NCI-H345 treated with DMSO at 0.1 percent for 48 hours (cell line): ENCODE results near the gene ITIH4.
A peak's percentile ranks its signal among the peaks of the same experiment; 100 is the strongest.
"Not testable (repeated sequence)": the region's sequence is repeated elsewhere in the genome, so short reads cannot be mapped to it uniquely, and the experiment has no call there.

ENCODE experiments used
- DNase-seq: peaks from one replicate; lab custom pipeline; 2025; ENCODE audit not compliant: unreplicated experiment; lab: John Stamatoyannopoulos, UW

ITIH4 gene

DNA sequence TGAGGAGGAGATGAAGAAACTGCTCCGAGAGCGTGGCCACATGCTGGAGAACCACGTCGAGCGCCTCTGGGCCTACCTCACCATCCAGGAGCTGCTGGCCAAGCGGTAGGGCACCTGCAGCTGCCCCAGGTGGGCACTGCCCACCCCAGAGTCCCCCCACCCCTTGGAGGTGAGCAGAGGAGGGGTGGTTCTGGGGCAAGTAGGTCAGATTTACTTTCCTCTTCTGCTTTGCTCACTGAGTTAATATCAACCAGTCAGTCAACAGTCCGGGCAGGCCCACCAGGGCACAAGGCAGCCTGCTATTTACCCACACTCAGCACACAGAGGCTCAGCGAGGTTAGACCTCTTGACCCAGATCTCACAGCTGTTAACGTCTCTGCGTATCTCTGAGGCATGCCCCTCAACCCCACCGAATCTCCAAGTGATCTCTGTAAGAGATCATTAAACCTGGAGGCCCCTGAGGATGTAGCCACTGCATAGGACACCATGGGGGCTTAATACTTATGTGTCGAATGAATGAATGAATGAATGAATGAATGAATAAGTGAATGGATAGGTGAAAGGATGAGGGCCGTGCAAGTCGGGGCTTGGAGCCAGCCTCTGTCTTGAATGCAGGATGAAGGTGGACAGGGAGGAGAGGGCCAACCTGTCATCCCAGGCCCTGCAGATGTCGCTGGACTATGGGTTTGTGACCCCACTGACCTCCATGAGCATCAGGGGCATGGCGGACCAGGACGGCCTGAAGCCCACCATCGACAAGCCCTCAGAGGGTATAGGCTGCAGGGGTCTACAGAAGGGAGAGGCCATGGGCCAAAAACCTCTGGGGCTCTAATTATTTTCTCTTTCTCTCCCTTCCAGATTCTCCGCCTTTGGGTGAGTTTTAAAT lies 43.9 kb downstream of the ITIH4 start:
- DNase-seq, result no peak

GRCh38 chr3:52784931-52785590 lies 45.4 kb downstream of the ITIH4 start:
- DNase-seq, result no peak

GRCh38 chr3:52784021-52784621 lies 46.4 kb downstream of the ITIH4 start:
- no peak for DNase-seq

DNA sequence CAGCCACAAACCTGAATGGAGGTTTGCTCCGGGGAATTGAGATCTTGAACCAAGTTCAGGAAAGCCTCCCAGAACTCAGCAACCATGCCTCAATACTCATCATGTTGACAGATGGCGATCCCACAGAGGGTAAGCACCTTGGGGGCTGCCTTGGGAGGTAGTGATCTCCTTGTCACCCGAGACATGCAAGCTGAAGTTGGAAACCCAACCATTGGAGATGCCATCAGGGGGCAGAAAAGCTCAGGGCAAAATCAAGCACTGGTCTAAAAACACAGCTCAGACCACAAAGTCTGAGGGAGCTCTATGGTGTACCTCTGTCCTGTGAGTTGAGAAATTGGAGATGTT lies 47.3 kb downstream of the ITIH4 start:
- DNase-seq, result no peak

DNA sequence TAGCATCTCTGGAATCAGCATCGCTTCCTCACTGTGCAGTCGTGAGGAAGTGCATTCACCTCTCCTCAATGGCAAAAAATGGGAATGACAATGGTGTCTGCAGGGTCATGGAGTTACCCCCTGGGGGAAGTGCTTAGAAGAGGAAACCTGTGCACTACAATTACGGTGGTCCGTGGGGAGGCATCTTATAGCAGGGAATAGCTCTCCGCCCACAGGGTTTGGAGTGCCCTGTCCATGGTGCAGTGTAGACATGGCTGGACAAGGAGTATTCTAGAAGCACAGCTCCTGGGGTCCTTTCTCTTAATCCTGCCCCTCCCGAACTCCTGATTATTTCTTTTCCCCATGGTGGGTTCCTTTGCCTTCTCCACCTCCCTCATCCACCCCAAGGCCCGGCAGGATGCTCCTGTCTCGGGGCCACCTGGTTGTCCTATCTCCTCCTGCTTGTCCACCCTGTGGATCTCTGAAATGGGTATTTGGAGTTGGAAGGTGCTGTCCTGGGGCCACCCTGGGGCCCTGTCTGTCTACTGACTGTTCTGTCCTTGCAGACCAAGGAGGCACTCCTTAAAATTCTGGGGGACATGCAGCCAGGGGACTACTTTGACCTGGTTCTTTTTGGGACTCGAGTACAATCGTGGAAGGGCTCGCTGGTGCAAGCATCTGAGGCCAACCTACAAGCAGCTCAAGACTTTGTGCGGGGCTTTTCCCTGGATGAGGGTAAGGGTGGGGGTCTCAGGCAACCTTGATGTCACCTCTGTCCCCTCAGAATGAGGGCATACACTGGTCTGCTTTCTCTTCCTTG lies 47.9 kb downstream of the ITIH4 start:
- DNase-seq, result no peak

- DNase-seq, result no peak
Observed at GRCh38 chr3:52781741-52782140, 48.7 kb downstream of the ITIH4 start.

- no peak for DNase-seq
Observed at GRCh38 chr3:52779837-52780585, 50.5 kb downstream of the ITIH4 start.

- DNase-seq, result no peak
Observed at GRCh38 chr3:52779011-52779836, 51.2 kb downstream of the ITIH4 start.

DNA sequence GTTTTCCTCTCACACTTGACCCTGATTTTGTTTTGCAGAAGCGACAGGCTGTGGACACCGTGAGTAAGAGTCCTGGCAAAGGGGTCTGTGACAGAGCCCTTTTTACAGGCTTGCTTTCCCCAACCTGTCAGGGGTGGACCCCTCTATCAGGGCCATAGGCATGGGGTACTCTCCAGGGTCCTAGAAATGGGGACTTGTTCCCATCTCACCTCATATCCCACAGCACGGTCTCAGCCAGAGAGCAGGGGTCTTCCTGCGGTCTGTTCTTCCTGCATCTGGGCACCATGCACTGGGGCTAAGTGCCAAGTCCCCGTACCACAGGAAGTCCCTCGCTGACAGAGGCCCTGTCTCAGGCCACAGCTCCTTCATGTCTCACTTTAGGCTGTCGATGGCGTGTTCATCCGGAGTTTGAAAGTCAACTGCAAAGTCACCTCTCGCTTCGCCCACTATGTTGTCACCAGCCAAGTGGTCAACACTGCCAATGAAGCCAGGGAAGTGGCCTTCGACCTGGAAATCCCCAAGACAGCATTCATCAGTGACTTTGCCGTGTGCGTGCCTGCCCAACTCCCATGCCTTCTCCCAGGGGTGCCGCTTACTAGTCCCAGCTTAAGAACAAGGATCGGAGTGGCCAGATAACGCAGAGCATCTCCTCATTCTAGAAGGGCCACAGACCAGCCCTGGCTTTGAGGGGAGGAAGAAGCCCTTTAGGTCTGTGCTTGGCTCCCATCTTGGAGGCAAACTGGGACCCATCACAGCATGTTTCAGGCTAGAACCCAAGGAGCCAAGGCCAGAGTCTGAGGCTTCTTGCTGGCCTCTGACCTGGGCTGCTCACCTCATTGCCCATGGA lies 52.3 kb downstream of the ITIH4 start:
- no peak for DNase-seq

GRCh38 chr3:52777127-52777958 lies 53.1 kb downstream of the ITIH4 start, which contains the start of gene ITIH1:
Gene ITIH1, plus strand, starts transcription at chr3:52777599. Its CDS starts 17 bp downstream, at chr3:52777616.
- DNase-seq, result no peak

- DNase-seq, result not testable (repeated sequence)
Observed at GRCh38 chr3:52776486-52776885, 54.0 kb downstream of the ITIH4 start.

- DNase-seq, result no peak
Observed at GRCh38 chr3:52775877-52776276, 54.6 kb downstream of the ITIH4 start.

GRCh38 chr3:52774901-52775864 lies 55.3 kb downstream of the ITIH4 start:
- DNase-seq, result peak; percentile 32

- DNase-seq, result no peak
Observed at GRCh38 chr3:52774066-52774713, 56.3 kb downstream of the ITIH4 start.

GRCh38 chr3:52773361-52774065 lies 57.0 kb downstream of the ITIH4 start:
- DNase-seq, result no peak

DNA sequence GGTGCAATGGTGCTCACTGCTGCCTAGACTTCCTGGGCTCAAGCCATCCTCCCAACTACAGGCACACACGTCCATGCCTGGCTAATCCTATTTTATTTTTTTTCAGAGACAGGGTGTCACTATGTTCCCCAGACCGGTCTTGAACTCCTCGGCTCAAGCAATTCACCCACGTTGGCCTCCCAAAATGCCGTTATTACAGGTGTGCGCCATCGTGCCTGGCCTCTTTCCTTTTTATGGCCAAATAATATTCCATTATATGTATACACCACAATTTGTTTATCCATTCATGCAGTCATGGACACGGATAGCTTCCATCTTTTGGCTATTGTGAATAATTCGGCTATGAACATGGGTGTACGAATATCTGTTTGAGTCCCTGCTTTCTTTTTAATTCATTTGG lies 58.8 kb downstream of the ITIH4 start:
- DNase-seq, result no peak
